Activated T-cell treated with anti-CD3 and anti-CD28 coated beads for 4 hours (primary cell): ENCODE data around the gene EPS8L2.

ENCODE experiments used
- DNase-seq: peaks from one replicate; pipeline ENCODE4 v3.0.0-alpha.2; 2020

EPS8L2 gene

GRCh38 chr11:763549-764321 is 57.7 kb downstream of the EPS8L2 start:
- no peak for DNase-seq

- no peak for DNase-seq
These were observed 58.4 kb downstream of the EPS8L2 start for GRCh38 chr11:764322-765024.

- DNase-seq, result peak; percentile 48
These were observed 59.2 kb downstream of the EPS8L2 start for GRCh38 chr11:765025-765801.

- DNase-seq, result no peak
These were observed 59.7 kb downstream of the EPS8L2 start for GRCh38 chr11:765802-766091.

- no peak for DNase-seq
These were observed 60.3 kb downstream of the EPS8L2 start for GRCh38 chr11:766106-766935.

- no peak for DNase-seq
These were observed 60.8 kb downstream of the EPS8L2 start for GRCh38 chr11:766936-767210.

- no peak for DNase-seq
These were observed 61.2 kb downstream of the EPS8L2 start for GRCh38 chr11:767238-767637.

- no peak for DNase-seq
These were observed 64.0 kb downstream of the EPS8L2 start for GRCh38 chr11:769887-770641.

- DNase-seq, result no peak
These were observed 64.9 kb downstream of the EPS8L2 start for GRCh38 chr11:770642-771616.

- DNase-seq, result no peak
These were observed 65.7 kb downstream of the EPS8L2 start for GRCh38 chr11:771617-772204.

GRCh38 chr11:772429-773390 is 66.7 kb downstream of the EPS8L2 start:
- no peak for DNase-seq

GRCh38 chr11:773425-773824 is 67.4 kb downstream of the EPS8L2 start:
- no peak for DNase-seq

GRCh38 chr11:773830-774229 is 67.8 kb downstream of the EPS8L2 start:
- no peak for DNase-seq

- no peak for DNase-seq
These were observed 69.0 kb downstream of the EPS8L2 start for GRCh38 chr11:774873-775592.

GRCh38 chr11:776263-776560 is 70.2 kb downstream of the EPS8L2 start:
- DNase-seq, result no peak

- no peak for DNase-seq
These were observed 70.7 kb downstream of the EPS8L2 start for GRCh38 chr11:776561-777287.
